DND-41 (cell line): ENCODE data around the gene DPP6.

Experiments
- ATAC-seq: fragments of 200-7000 bp; cut with Tn5 transposase; 3 replicates; pipeline ENCODE4 v1.9.1; 2021; ENCODE audit warnings: low read depth; ENCODE audit not compliant: insufficient read depth
- DNase-seq: peaks from one replicate; pipeline ENCODE4 v3.0.0-alpha.2; 2020
- H2AFZ ChIP-seq: 2 replicates; pipeline ENCODE4 v1.6.0; 2012; ENCODE audit warnings: low read depth, low read length
- H3K27ac ChIP-seq: 2 replicates; pipeline ENCODE4 v1.5.1; 2012; ENCODE audit warnings: low read length, inconsistent platforms
- H3K27me3 ChIP-seq: fragments of 200-600 bp; sonication (generic); 2 replicates; pipeline ENCODE4 v1.6.0; 2012; ENCODE audit warnings: low read length, mild to moderate bottlenecking, inconsistent platforms; ENCODE audit not compliant: insufficient read depth, poor library complexity
- H3K36me3 ChIP-seq: 2 replicates; pipeline ENCODE4 v1.5.1; 2012; ENCODE audit warnings: low read length, inconsistent platforms; ENCODE audit not compliant: insufficient read depth
- H3K4me1 ChIP-seq: 2 replicates; pipeline ENCODE4 v1.5.1; 2012; ENCODE audit warnings: mild to moderate bottlenecking, low read length; ENCODE audit not compliant: insufficient read depth
- H3K4me2 ChIP-seq: 2 replicates; pipeline ENCODE4 v1.6.0; 2012; ENCODE audit warnings: mild to moderate bottlenecking, moderate library complexity, low read length, inconsistent platforms; ENCODE audit not compliant: insufficient read depth
- H3K4me3 ChIP-seq, 2 experiments: fragments of 200-600 bp in 1 of 2; shearing (Covaris generic) in 1 of 2; 2 replicates each; pipeline ENCODE4 v1.5.1; 2012 to 2016; ENCODE audit warnings: inconsistent platforms in 2 of 2, low read length in 2 of 2, mild to moderate bottlenecking in 2 of 2, low read depth in 1 of 2, moderate library complexity in 1 of 2
- H3K79me2 ChIP-seq: 2 replicates; pipeline ENCODE4 v1.6.0; 2012; ENCODE audit warnings: low read length, inconsistent platforms; ENCODE audit not compliant: insufficient read depth
- H3K9ac ChIP-seq: 2 replicates; pipeline ENCODE4 v1.6.0; 2012; ENCODE audit warnings: low read depth, mild to moderate bottlenecking, inconsistent platforms, low read length, moderate library complexity
- H3K9me3 ChIP-seq: 2 replicates; pipeline ENCODE4 v1.5.1; 2012; ENCODE audit warnings: low read length, moderate library complexity, mild to moderate bottlenecking, inconsistent platforms; ENCODE audit not compliant: insufficient read depth, severe bottlenecking
- H4K20me1 ChIP-seq: 2 replicates; pipeline ENCODE4 v1.6.0; 2012; ENCODE audit warnings: low read length; ENCODE audit not compliant: insufficient read depth
- EZH2 ChIP-seq: IDR thresholded peaks from 3 replicates; pipeline ENCODE4 v1.6.1; 2012; ENCODE audit warnings: borderline replicate concordance, low read depth, mild to moderate bottlenecking, moderate library complexity, low read length, inconsistent platforms; ENCODE audit not compliant: severe bottlenecking
- TF ChIP-seq, protein P1 (sequence below): IDR thresholded peaks from 2 replicates; pipeline ENCODE4 v1.5.1; 2012; ENCODE audit warnings: borderline replicate concordance, low read length, moderate library complexity, mild to moderate bottlenecking; ENCODE audit not compliant: poor library complexity, severe bottlenecking; ENCODE audit errors: extremely low read depth

DPP6 gene

DNA sequence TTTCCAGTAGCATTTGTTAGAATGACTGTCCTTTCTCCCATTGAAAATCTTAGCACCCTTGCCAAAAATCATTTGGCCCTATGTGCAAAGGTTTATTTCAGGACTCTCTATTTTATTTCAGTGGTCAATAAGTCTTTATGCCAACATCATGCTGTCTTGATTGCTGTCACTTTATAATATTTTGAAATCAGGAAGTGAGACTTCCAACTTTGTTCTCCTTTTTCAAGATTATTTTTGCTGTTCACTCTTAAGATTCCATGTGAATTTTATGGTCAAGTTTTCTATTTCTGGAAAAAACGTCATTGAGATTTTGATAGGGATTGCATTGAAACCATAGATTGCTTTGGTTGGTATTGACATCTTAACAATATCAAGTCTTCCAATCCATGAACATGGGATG, 885.6 kb downstream of the DPP6 start:
- no peaks in the 10 kb centered on the region for H3K4me1 ChIP-seq
- H3K4me2 ChIP-seq = no peak overlapping the region
- H3K27me3 ChIP-seq = no peaks in the 10 kb centered on the region
- TF ChIP-seq, protein P1, sequence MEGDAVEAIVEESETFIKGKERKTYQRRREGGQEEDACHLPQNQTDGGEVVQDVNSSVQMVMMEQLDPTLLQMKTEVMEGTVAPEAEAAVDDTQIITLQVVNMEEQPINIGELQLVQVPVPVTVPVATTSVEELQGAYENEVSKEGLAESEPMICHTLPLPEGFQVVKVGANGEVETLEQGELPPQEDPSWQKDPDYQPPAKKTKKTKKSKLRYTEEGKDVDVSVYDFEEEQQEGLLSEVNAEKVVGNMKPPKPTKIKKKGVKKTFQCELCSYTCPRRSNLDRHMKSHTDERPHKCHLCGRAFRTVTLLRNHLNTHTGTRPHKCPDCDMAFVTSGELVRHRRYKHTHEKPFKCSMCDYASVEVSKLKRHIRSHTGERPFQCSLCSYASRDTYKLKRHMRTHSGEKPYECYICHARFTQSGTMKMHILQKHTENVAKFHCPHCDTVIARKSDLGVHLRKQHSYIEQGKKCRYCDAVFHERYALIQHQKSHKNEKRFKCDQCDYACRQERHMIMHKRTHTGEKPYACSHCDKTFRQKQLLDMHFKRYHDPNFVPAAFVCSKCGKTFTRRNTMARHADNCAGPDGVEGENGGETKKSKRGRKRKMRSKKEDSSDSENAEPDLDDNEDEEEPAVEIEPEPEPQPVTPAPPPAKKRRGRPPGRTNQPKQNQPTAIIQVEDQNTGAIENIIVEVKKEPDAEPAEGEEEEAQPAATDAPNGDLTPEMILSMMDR = no peak
- TF ChIP-seq EZH2 = no peak
- peaks cover 20% of the 10 kb centered on the region for H3K9me3 ChIP-seq
- no peak for DNase-seq
- no peaks in the 10 kb centered on the region for H3K79me2 ChIP-seq
- no peak for ATAC-seq
- H2AFZ ChIP-seq = no peak overlapping the region
- H3K36me3 ChIP-seq = peaks cover 15% of the 10 kb centered on the region; the same call in 1 of the 2 replicates
- H4K20me1 ChIP-seq = no peaks in the 10 kb centered on the region
- H3K4me3 ChIP-seq = no peak overlapping the region
- no peak overlapping the region for H3K9ac ChIP-seq
- H3K27ac ChIP-seq = no peak overlapping the region

DNA sequence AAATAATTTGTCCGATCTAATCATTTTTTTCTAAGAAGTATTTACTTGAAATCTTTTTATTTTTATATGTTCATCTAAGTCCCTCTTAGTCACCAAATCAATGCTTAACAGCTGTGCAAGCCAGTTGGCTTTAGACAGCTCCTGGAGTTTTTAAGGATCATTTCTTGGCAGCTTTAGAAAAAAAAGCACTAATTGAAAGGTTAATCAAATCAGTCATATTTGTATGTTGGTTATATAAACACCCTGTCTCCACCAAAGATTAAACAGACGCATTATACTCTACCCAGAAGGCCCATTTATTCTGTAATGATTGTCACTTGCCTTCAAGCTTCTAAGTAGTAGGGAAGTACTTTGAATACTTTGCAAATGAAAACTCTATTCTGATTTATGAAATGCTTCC, 890.5 kb downstream of the DPP6 start:
- Histone ChIP-seq H3K79me2 (no peaks in the 10 kb centered on the region), H3K27ac (no peak overlapping the region), H3K9me3 (no peaks in the 10 kb centered on the region), H3K4me2 (no peak overlapping the region), H3K9ac (no peak overlapping the region), H3K4me1 (no peaks in the 10 kb centered on the region), H3K4me3 (no peak overlapping the region), H3K27me3 (no peaks in the 10 kb centered on the region), H3K36me3 (peaks cover 55% of the 10 kb centered on the region), H4K20me1 (no peaks in the 10 kb centered on the region), H2AFZ (no peak overlapping the region)
- no peak for TF ChIP-seq EZH2
- TF ChIP-seq, protein P1 = no peak
- ATAC-seq = no peak
- no peak for DNase-seq
